ENCODE results near the gene NCBP3. TPM values are rescaled to one million over a fixed set of nuclear protein-coding genes. Genes with fewer than 3 reads are reported as not detected.

Gene NCBP3
- total and polyA plus RNA-seq, 9 of the 15 experiments (the other 6 are each of a cell fraction or from before 2014, with no cell fraction given), result 3.1 to 25.5 (median 20.5) TPM

DNA sequence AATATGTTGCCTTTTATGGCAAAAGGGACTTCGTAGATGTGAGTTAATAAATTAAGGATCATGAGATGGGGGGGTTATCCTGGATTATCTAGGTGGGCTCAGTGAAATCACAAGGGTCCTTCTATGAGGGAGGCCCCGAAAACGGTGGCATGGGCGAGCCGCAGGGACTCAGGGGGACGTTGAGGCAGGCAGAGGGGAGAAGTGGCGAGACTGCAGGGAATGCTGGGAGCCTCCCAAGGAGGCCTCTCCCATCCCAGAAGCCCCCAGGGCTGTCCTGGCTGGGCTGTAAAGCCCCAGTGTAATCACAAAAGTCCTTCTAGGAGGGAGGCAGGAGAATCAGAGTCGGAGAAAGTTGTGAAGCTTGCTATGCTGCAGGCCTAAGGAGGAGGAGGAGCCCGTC, 80.1 kb downstream of the NCBP3 start:
- H3K9me1 ChIP-seq (ENCODE audit: control insufficient read depth, insufficient read depth, low read length), result no peaks in the 10 kb centered on the region
- no TSS peak for BruUV-seq (replicated peaks)
- FAIRE-seq, result no peak
- no peaks in the 10 kb centered on the region for H3K9me3 ChIP-seq (replicated peaks; ENCODE audit: control insufficient read depth, insufficient read depth, low read depth, low read length)
- intact Hi-C loops (cut with micrococcal nuclease), result no loop called here
- no peak overlapping the region for H3K4me3 ChIP-seq
- ChIA-PET CTCF (ENCODE audit: low intra/inter-chr PET ratio) (no interaction called here), POLR2A (interaction anchor here (1.1 kb wide), 1 partner anchor 10 kb away, joined by 3 read pairs; no protein-coding TSS in a partner anchor)
- no peaks in the 10 kb centered on the region for H4K20me1 ChIP-seq (replicated peaks; ENCODE audit: control insufficient read depth, insufficient read depth, low read length)
- WGBS (ENCODE audit: insufficient coverage, low coverage, missing lambda C conversion rate), result 75% methylated on average over 9 of the region's 9 CpGs
- no peak for DNase-seq (ENCODE audit: extremely low read depth in 1 of 4, low spot score in 3 of 4)
- no peaks in the 10 kb centered on the region for H3K36me3 ChIP-seq (ENCODE audit: control insufficient read depth, insufficient read depth, low read length)
- H3K27me3 ChIP-seq (ENCODE audit: control insufficient read depth in 2 of 2, insufficient read depth in 2 of 2, low read length in 2 of 2), result no peaks in the 10 kb centered on the region
- no peak for ATAC-seq
- peak overlapping the region; percentile 81 for H2AFZ ChIP-seq (ENCODE audit: low read depth, low read length)
- in situ Hi-C loops (cut with MboI), result no loop called here
- H3K27ac ChIP-seq (ENCODE audit: extremely low read depth, low read depth, low read length), result no peak overlapping the region
- no peak for TF ChIP-seq CBX8 (IDR thresholded peaks at IDR 0.05; ENCODE audit: borderline replicate concordance, extremely low read depth, low read depth, low read length, poor library complexity, severe bottlenecking)
- no peak for TF ChIP-seq DMBX1 (CRISPR knock-in tag; IDR thresholded peaks at IDR 0.05; ENCODE audit: borderline replicate concordance)
- no peak for TF ChIP-seq SNIP1 (IDR thresholded peaks at IDR 0.05; ENCODE audit: low read depth)
- TF ChIP-seq HNRNPLL (IDR thresholded peaks at IDR 0.05; ENCODE audit: low read depth, low read length, poor library complexity, severe bottlenecking), result no peak
- TF ChIP-seq TAF9B (IDR thresholded peaks at IDR 0.05; ENCODE audit: partially characterized antibody), result no peak
- no peak for TF ChIP-seq HMG20A (CRISPR knock-in tag; conservative IDR thresholded peaks at IDR 0.05)
- TF ChIP-seq PCBP1 (IDR thresholded peaks at IDR 0.05; ENCODE audit: low read depth, low read length, poor library complexity, severe bottlenecking), result no peak
- TF ChIP-seq CSDE1 (IDR thresholded peaks at IDR 0.05), result no peak
- TF ChIP-seq, protein P1, sequence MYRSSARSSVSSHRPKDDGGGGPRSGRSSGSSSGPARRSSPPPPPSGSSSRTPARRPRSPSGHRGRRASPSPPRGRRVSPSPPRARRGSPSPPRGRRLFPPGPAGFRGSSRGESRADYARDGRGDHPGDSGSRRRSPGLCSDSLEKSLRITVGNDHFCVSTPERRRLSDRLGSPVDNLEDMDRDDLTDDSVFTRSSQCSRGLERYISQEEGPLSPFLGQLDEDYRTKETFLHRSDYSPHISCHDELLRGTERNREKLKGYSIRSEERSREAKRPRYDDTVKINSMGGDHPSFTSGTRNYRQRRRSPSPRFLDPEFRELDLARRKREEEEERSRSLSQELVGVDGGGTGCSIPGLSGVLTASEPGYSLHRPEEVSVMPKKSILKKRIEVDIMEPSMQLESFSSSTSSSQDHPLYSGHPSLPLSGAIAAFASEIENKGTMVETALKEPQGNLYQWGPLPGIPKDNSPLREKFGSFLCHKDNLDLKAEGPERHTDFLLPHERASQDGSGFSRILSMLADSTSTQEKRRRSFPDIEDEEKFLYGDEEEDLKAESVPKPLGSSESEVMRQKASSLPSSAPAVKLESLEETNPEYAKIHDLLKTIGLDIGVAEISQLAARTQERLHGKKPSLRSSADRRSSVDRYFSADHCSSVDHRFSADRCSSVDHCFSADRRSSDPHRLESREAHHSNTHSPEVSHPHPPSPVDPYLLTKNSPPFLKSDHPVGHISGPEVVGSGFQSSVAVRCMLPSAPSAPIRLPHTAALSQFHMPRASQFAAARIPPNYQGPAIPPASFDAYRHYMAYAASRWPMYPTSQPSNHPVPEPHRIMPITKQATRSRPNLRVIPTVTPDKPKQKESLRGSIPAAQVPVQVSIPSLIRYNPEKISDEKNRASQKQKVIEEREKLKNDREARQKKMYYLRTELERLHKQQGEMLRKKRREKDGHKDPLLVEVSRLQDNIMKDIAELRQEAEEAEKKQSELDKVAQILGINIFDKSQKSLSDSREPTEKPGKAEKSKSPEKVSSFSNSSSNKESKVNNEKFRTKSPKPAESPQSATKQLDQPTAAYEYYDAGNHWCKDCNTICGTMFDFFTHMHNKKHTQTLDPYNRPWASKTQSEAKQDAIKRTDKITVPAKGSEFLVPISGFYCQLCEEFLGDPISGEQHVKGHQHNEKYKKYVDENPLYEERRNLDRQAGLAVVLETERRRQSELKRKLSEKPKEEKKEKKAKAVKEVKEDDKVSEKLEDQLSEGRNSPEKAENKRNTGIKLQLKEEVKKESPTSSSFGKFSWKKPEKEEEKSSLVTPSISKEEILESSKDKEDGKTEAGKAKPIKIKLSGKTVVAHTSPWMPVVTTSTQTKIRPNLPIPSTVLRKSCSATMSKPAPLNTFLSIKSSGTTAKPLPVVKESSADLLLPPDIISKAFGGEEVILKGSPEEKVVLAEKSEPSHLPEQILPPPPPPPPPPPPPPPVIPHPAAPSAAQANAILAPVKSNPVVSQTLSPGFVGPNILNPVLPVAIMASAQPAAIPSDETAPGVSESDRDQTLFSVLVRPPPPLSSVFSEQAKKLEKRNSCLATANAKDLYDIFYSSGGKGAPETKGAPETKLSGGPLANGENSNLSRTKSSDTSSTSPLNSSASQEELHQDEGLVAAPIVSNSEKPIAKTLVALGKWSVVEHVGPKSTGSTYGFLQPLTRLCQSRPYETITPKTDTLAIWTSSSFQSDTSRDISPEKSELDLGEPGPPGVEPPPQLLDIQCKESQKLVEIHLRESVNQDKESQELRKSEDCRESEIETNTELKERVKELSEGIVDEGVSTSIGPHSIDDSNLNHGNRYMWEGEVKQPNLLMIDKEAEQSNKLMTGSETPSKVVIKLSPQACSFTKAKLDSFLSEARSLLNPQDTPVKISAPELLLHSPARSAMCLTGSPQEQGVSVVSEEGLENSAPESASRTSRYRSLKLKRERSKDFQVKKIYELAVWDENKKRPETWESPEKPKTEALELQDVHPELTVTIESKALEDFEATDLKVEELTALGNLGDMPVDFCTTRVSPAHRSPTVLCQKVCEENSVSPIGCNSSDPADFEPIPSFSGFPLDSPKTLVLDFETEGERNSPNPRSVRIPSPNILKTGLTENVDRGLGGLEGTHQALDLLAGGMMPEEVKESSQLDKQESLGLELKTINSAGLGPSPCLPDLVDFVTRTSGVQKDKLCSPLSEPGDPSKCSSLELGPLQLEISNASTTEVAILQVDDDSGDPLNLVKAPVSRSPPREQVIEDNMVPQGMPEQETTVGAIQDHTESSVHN (IDR thresholded peaks at IDR 0.05; ENCODE audit: borderline replicate concordance in 1 of 2, low read depth in 1 of 2), result no peak
- TF ChIP-seq POLR3A (IDR thresholded peaks at IDR 0.05; ENCODE audit: borderline replicate concordance, extremely low read depth, insufficient read depth, insufficient read length), result no peak
- no peak for TF ChIP-seq ZNF134 (CRISPR knock-in tag; conservative IDR thresholded peaks at IDR 0.05)
- no peak for TF ChIP-seq MYNN (IDR thresholded peaks at IDR 0.05)
- no peak for TF ChIP-seq MYNN (CRISPR knock-in tag; IDR thresholded peaks at IDR 0.05)
- H3K79me2 ChIP-seq (ENCODE audit: control insufficient read depth, insufficient read depth, low read length), result no peaks in the 10 kb centered on the region
- H3K9ac ChIP-seq (ENCODE audit: insufficient read depth in 1 of 2, low read depth in 2 of 2, low read length in 2 of 2), result no peak overlapping the region
- peaks cover 7% of the 10 kb centered on the region in 2 experiments; a peak in 3 of 5 replicates for H3K4me1 ChIP-seq (replicated peaks in 1 of 2; ENCODE audit: control insufficient read depth in 2 of 2, insufficient read depth in 2 of 2, low read length in 2 of 2)
- no peak overlapping the region for H3K4me2 ChIP-seq (ENCODE audit: insufficient read depth, low read length)
